GM19397 (cell line): ENCODE measurements around the gene TRMO.
"Not testable (repeated sequence)": the region's sequence is repeated elsewhere in the genome, so short reads cannot be mapped to it uniquely, and the experiment has no call there.

ENCODE experiments used
- ATAC-seq: cut with Tn5 transposase; IDR thresholded peaks from one replicate; pipeline ENCODE4 v1.9.1; 2021; ENCODE audit warnings: mild to moderate bottlenecking, moderate library complexity; ENCODE audit not compliant: unreplicated experiment

Gene TRMO, protein sequence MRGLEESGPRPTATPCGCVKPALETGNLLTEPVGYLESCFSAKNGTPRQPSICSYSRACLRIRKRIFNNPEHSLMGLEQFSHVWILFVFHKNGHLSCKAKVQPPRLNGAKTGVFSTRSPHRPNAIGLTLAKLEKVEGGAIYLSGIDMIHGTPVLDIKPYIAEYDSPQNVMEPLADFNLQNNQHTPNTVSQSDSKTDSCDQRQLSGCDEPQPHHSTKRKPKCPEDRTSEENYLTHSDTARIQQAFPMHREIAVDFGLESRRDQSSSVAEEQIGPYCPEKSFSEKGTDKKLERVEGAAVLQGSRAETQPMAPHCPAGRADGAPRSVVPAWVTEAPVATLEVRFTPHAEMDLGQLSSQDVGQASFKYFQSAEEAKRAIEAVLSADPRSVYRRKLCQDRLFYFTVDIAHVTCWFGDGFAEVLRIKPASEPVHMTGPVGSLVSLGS

GRCh38 chr9:97921959-97922724 is at the start of gene TRMO:
Gene TRMO, minus strand, starts transcription at chr9:97922500. Its CDS starts 7 bp downstream, at chr9:97922493.
- peak; percentile 89 for ATAC-seq

DNA sequence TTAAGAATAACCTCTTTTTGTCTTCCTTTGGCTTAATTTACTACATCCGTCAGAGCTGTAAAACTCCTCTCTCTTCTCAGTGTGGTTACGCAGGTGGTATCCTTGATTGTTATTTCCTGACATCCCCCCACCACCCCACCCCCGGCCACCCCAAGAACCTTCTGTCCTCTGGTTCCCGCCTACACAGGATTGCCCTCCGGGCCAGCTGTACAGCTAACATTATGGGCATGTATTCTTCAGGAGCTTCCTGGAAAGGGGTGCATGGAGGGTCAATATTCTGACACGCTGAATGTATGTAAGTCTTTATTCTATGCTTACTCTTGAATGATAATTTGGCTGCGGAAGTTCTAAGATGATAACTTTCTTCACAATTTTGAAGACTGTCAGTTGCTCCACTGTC is 47.9 kb upstream of the TRMO start:
- ATAC-seq: no peak

- no peak for ATAC-seq
Observed at GRCh38 chr9:97969014-97969413, 46.7 kb upstream of the TRMO start.

GRCh38 chr9:97966493-97966892 is 44.2 kb upstream of the TRMO start:
- ATAC-seq: no peak

GRCh38 chr9:97964901-97965300 is 42.6 kb upstream of the TRMO start:
- ATAC-seq: no peak

DNA sequence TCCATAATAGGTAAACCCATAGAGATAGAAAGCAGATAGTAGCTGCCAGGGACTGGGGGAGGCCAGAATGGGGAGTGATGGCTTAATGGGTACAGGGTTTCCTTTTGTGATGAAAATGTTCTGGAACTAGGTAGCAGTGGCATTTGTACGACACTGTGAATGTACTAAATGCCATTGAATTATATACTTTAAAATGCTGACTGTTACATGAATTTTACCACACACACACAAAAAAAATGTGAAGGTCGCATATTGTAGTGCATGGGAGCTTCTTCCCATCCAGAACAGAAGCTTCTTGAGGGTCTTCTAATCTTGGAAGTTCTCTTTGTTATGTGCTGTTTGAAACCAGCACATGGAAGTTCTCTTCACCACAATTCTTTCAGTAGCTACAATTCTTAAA is 40.9 kb upstream of the TRMO start:
- ATAC-seq: no peak

DNA sequence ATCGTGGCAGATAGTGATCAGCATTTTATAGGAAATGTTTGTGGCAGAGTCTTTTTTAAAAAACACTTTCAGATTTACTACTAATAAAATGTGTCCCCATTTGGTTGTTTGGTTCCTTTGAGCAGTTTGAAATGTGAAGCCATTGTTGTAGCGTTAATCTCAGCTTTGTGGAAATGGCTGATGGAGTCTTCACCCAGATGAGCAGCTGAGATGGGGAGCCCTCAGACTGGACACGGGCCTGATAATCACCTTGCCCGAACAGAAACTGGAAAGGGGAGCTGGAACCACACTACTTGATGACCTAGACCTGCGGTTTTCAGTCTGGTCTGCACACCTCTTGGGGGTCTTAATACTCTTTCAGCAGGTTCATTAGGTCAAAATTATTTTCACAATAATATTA is 40.3 kb upstream of the TRMO start:
- no peak for ATAC-seq

DNA sequence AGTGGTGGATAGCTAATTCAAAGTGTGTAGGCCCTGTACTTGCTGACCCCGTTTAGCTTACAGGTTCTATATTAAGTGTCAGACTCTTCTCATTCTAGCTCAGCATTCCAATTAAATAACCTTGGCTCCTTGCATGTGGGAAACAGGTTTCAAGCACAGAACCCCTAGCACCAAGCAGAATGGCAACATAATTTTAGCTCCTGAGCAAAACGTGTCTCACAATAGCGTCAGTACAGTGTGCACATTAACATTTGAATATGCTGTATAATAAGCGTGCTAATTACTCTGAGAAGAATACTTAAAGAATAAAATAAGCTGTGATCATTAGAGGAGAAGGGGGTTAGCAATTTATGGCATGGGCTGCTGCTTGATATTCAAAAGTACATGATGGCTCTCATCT is 39.8 kb upstream of the TRMO start:
- no peak for ATAC-seq

- ATAC-seq: no peak
Observed at GRCh38 chr9:97961361-97961760, 39.1 kb upstream of the TRMO start.

- not testable (repeated sequence) for ATAC-seq
Observed at GRCh38 chr9:97960678-97961328, 38.5 kb upstream of the TRMO start.

GRCh38 chr9:97959585-97959984 is 37.3 kb upstream of the TRMO start:
- no peak for ATAC-seq

DNA sequence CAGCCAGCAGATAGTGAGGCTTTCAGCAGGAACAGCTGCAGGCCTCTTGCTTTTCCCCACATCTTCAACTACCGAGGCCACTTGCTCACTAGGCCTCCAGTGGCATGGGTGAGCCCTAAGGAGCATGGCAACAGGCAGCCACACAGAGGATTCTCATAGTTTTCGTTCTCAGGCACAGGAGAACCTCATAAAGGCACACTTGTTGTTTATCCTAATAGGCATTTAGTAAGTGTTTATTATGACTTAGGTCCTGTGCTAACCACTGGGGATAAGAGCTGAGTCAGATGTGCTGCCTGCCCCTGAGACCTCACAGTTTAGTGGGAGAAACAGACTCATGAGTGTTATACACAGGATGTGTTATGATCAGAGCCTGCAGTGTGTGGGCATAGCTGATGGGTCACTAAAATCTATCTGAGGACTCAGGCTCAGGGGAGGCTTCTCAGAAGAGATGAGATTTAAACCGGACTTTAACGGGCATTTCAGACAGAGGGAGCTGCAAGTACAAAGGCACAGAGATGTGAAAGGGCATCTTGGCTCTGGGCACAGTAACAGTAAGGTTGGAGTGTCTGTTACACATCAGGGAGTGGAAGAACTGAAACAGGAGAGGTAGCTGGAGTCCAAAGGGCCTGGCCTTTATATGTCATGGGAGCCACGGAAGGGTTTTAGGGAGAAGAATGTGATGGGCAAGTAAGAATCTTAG is 36.7 kb upstream of the TRMO start:
- no peak for ATAC-seq

GRCh38 chr9:97956331-97956730 is 34.0 kb upstream of the TRMO start:
- ATAC-seq: no peak

DNA sequence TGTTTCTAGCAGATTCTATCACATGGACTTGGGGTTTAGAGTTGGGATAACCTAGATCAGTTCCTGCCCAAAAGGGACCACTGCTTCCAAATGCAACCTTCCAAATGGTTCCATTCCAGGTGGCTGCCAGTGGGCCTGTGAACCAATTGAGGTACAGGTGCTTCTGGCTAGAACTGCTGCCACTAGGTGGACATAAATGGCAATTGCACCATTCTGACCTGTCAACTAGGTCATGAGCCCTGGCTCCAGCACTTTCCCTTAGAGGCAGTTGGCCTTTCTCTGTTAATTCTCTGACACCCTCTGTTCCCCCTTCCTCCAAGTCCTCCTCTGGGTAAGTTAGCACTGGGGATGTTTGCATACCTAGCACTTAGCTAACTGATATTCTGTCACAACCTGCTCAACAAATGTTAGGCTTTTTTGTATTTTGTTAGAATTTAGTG is 32.3 kb upstream of the TRMO start:
- ATAC-seq: peak; percentile 64

DNA sequence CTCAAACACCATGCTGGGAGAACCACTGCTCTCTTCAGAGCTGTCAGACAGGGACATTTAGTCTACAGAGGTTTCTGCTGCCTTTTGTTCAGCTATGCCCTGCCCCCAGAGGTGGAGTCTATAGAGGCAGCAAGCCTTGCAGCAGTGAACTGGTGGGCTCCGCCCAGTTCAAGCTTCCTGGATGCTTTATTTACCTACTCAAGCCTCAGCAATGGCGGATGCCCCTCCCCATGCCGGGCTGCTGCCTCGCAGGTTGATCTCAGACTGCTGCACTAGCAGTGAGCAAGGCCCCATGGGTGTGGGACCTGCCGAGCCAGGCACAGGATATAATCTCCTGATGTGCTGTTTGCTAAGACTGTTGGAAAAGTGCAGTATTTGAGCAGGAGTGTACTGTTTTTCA is 28.6 kb upstream of the TRMO start:
- ATAC-seq: not testable (repeated sequence)

- ATAC-seq: not testable (repeated sequence)
Observed at GRCh38 chr9:97947094-97947493, 24.8 kb upstream of the TRMO start.

GRCh38 chr9:97945470-97945869 is 23.2 kb upstream of the TRMO start:
- not testable (repeated sequence) for ATAC-seq

DNA sequence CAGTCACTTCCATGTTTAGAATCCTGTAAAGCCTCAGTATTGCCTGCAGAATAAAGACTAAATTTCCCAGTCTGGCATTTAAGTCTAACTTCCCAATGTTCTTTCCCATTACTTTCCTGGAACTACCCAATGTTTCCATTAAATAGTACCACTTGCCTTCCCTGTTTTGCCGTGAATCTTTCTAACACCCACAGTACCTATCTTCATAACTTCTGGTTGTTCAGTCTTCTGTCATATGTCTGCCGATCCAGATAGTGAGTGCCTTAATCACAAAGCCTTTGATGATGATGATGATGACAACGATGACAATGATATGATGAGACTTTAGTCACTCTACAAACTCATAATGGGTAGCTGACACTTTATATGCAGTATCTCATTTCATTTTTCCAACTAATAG is 22.3 kb upstream of the TRMO start:
- no peak for ATAC-seq

GRCh38 chr9:97943308-97943855 is 21.1 kb upstream of the TRMO start:
- ATAC-seq: no peak

DNA sequence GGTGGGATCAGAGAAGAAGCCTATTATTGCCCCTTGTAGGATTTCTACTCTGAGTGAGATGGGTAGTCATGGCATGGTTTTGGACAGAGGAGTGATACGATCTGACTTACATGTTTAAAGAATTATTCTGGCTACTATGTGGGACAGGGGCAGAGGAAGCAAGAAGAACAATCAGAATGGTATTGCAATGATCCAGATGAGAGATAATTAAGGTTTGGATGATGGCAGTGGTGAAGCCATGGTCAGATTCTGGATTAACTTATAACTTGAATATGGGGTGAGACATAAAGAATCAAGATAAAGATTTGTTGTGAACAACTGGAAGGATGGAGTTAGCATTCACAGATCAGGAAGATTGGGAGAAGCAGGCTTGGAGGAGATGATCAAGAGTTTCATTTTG is 19.0 kb upstream of the TRMO start:
- no peak for ATAC-seq

- ATAC-seq: no peak
Observed at GRCh38 chr9:97940741-97941140, 18.4 kb upstream of the TRMO start.
